Gastroesophageal sphincter (tissue), 4 donors: ENCODE results near the gene GSTM3. TPM values are rescaled to one million over a fixed set of nuclear protein-coding genes. Genes with fewer than 3 reads are reported as not detected.

ENCODE experiments used
- ATAC-seq: fragments of 150-250 bp; one replicate; pipeline ENCODE4 v1.9.1; 2016; ENCODE audit warnings: mild to moderate bottlenecking, moderate library complexity
- H3K27ac ChIP-seq, 4 donors: fragments of 200-600 bp; sonication (generic) in 3 of 4; 1 replicate in 3 of 4; 2 replicates in 1 of 4; pipeline ENCODE4 v1.5.1; 2016 to 2019
- H3K27me3 ChIP-seq: fragments of 200-600 bp; sonication (generic); one replicate; pipeline ENCODE4 v1.5.1; 2019
- H3K36me3 ChIP-seq, 2 donors: fragments of 200-600 bp; sonication (generic); one replicate each; pipeline ENCODE4 v1.5.1; 2019; ENCODE audit warnings: control low read depth in 1 of 2
- H3K4me1 ChIP-seq, 3 donors: fragments of 200-600 bp; sonication (generic); 1 replicate in 2 of 3; 2 replicates in 1 of 3; pipeline ENCODE4 v1.5.1; 2016 to 2019; ENCODE audit warnings: control low read depth in 2 of 3
- H3K4me3 ChIP-seq, 2 donors: fragments of 200-600 bp; sonication (generic); one replicate each; pipeline ENCODE4 v1.5.1; 2019; ENCODE audit warnings: mild to moderate bottlenecking in 1 of 2, moderate library complexity in 1 of 2
- H3K9me3 ChIP-seq, 3 donors: fragments of 200-600 bp; sonication (generic); one replicate each; pipeline ENCODE4 v1.5.1; 2017 to 2019; ENCODE audit warnings: control low read depth in 2 of 3
- CTCF ChIP-seq, 4 experiments: fragments of 200-600 bp in 2 of 4; fragments of 450-650 bp in 2 of 4; sonication (generic) in 1 of 4; IDR thresholded peaks; one replicate each; pipeline ENCODE4 v1.5.1; 2017 to 2019; ENCODE audit warnings: antibody characterized with exemption in 4 of 4, mild to moderate bottlenecking in 2 of 4, moderate library complexity in 2 of 4
- EP300 ChIP-seq: sonication (generic); formaldehyde crosslinking; IDR thresholded peaks from one replicate; pipeline ENCODE4 v1.6.1; 2017; ENCODE audit warnings: antibody characterized with exemption, mild to moderate bottlenecking
- POLR2A ChIP-seq, 2 donors: fragments of 450-650 bp; IDR thresholded peaks; one replicate each; pipeline ENCODE4 v1.6.1; 2017; ENCODE audit warnings: antibody characterized with exemption in 2 of 2, mild to moderate bottlenecking in 2 of 2, moderate library complexity in 1 of 2
- POLR2AphosphoS5 ChIP-seq: sonication (generic); formaldehyde crosslinking; IDR thresholded peaks from one replicate; pipeline ENCODE4 v1.6.1; 2017; ENCODE audit warnings: antibody characterized with exemption
- WGBS, 2 donors: methylation state at CpG; one replicate each; pipeline ENCODE4 v1.1.5; 2018; ENCODE audit warnings: low coverage in 1 of 2; 5-methylcytosine and 5-hydroxymethylcytosine counted together
- total RNA-seq, 4 donors: library from RNA; depleted of rRNA; stranded (reverse); fragments of >200 nt; gene quantifications; one replicate each; pipeline ENCODE4 v1.1.0, GENCODE V29; 2016

The GSTM3 gene
- total RNA-seq, 4 donors from 2014 or later = 70.1 to 90.9 (median 80.1) TPM

- Histone ChIP-seq H3K27ac (no peak overlapping the region), H3K36me3 (no peaks in the 10 kb centered on the region), H3K9me3 (no peaks in the 10 kb centered on the region), H3K4me1 (no peaks in the 10 kb centered on the region), H3K4me3 (no peak overlapping the region), H3K27me3 (no peaks in the 10 kb centered on the region)
- TF ChIP-seq POLR2A (IDR thresholded peaks at IDR 0.05) (no peak), EP300 (no peak), CTCF (IDR thresholded peaks at IDR 0.05) (no peak)
- no peak for ATAC-seq
- 65 to 75% methylated on average over 5 of the region's 5 CpGs for WGBS, 2 donors
Observed at GRCh38 chr1:109719337-109719837, 21.5 kb downstream of the GSTM3 start.

GRCh38 chr1:109718495-109718894, 22.3 kb downstream of the GSTM3 start:
- H3K27me3 ChIP-seq = no peaks in the 10 kb centered on the region
- no peak for TF ChIP-seq POLR2AphosphoS5
- H3K9me3 ChIP-seq = no peaks in the 10 kb centered on the region
- no peak overlapping the region for H3K27ac ChIP-seq
- no peak overlapping the region for H3K4me3 ChIP-seq
- 100% methylated on average over 2 of the region's 2 CpGs; no CpG with 5 or more reads in 1 of the 2 donors for WGBS, 2 donors
- H3K36me3 ChIP-seq = no peaks in the 10 kb centered on the region
- ATAC-seq = no peak
- no peaks in the 10 kb centered on the region for H3K4me1 ChIP-seq

- Histone ChIP-seq H3K4me1 (no peaks in the 10 kb centered on the region), H3K36me3 (no peaks in the 10 kb centered on the region), H3K27me3 (no peaks in the 10 kb centered on the region), H3K4me3 (no peak overlapping the region), H3K9me3 (no peaks in the 10 kb centered on the region), H3K27ac (no peak overlapping the region)
- 80 to 83% methylated on average over 2 to 5 of the region's 5 CpGs for WGBS, 2 donors
- TF ChIP-seq POLR2A (IDR thresholded peaks at IDR 0.05) (no peak), CTCF (IDR thresholded peaks at IDR 0.05) (no peak)
- no peak for ATAC-seq
Observed at GRCh38 chr1:109717729-109718128, 23.1 kb downstream of the GSTM3 start.

GRCh38 chr1:109716570-109717090, 24.2 kb downstream of the GSTM3 start:
- no peaks in the 10 kb centered on the region for H3K36me3 ChIP-seq
- H3K4me3 ChIP-seq = no peak overlapping the region
- TF ChIP-seq POLR2AphosphoS5 = no peak
- TF ChIP-seq POLR2A (IDR thresholded peaks at IDR 0.05) = no peak
- no peak for TF ChIP-seq CTCF (IDR thresholded peaks at IDR 0.05)
- no peak for TF ChIP-seq EP300
- no peaks in the 10 kb centered on the region for H3K9me3 ChIP-seq
- peak; percentile 43 for ATAC-seq
- H3K4me1 ChIP-seq = peaks cover 0 to 5% (median 0%) of the 10 kb centered on the region in 3 donors
- no peaks in the 10 kb centered on the region for H3K27me3 ChIP-seq
- H3K27ac ChIP-seq = peak overlapping the region in 1 of 4 donors; percentile 8
- 60% methylated on average over 3 of the region's 3 CpGs; no CpG with 5 or more reads in 1 of the 2 donors for whole genome bisulfite sequencing, 2 donors

- H3K9me3 ChIP-seq = no peaks in the 10 kb centered on the region
- H3K36me3 ChIP-seq = no peaks in the 10 kb centered on the region
- no peak overlapping the region for H3K27ac ChIP-seq
- H3K4me3 ChIP-seq = no peak overlapping the region
- ATAC-seq = no peak
- H3K27me3 ChIP-seq = no peaks in the 10 kb centered on the region
- H3K4me1 ChIP-seq = peaks cover 0 to 5% (median 0%) of the 10 kb centered on the region in 3 donors
- TF ChIP-seq POLR2A (IDR thresholded peaks at IDR 0.05) (no peak), CTCF (IDR thresholded peaks at IDR 0.05) (no peak), POLR2AphosphoS5 (no peak), EP300 (no peak)
- 89% methylated on average over 1 of the region's 3 CpGs; no CpG with 5 or more reads in 1 of the 2 donors for WGBS, 2 donors
Observed at GRCh38 chr1:109716121-109716520, 24.7 kb downstream of the GSTM3 start.
